PC-3 (cell line): ENCODE measurements around the gene NUDT22.

Experiments used
- CTCF ChIP-seq: fragments of 300-600 bp; sonication (generic); conservative IDR thresholded peaks from 2 replicates; pipeline ENCODE4 v1.5.1; 2017; ENCODE audit warnings: antibody characterized with exemption, low read depth, mild to moderate bottlenecking, low read length
- EZH2 ChIP-seq: fragments of 300-600 bp; sonication (generic); IDR thresholded peaks from one replicate; pipeline ENCODE4 v1.6.1; 2017; ENCODE audit warnings: antibody characterized with exemption, mild to moderate bottlenecking, low read length; ENCODE audit not compliant: unreplicated experiment
- EZH2phosphoT487 ChIP-seq: fragments of 300-600 bp; sonication (generic); IDR thresholded peaks from 2 replicates; pipeline ENCODE4 v1.6.1; 2018; ENCODE audit warnings: mild to moderate bottlenecking, antibody characterized with exemption, low read length, borderline replicate concordance

- TF ChIP-seq CTCF (no peak), EZH2 (no peak), EZH2phosphoT487 (no peak)
Measured at GRCh38 chr11:64220798-64221197, 5.3 kb upstream of the NUDT22 start.
